ENCODE measurements around the gene CXCR2.
A peak's percentile ranks its signal among the peaks of the same experiment; 100 is the strongest.

Gene CXCR2

DNA sequence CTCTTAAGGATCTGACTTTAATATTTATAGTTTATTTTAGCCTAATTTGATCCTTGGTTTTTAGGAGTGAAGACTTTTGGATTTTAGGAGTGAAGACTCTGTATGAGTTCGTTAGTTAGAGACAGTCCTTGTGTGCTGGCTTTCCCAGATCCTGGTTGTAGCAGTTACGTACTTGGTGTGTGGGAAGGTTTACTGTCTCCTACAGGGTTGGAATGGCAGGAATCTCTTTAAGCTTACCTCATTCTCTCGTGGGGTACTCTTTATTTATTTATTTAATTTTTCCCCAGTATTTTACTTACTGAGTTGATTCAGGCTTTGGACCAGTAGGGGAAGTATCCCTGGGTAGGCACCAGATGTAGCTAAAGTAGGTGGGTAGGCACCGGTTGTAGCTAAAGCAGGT lies 1.8 kb upstream of the CXCR2 start:
- DNase-seq (ENCODE audit: low read depth, low spot score), result peak; percentile 6

DNA sequence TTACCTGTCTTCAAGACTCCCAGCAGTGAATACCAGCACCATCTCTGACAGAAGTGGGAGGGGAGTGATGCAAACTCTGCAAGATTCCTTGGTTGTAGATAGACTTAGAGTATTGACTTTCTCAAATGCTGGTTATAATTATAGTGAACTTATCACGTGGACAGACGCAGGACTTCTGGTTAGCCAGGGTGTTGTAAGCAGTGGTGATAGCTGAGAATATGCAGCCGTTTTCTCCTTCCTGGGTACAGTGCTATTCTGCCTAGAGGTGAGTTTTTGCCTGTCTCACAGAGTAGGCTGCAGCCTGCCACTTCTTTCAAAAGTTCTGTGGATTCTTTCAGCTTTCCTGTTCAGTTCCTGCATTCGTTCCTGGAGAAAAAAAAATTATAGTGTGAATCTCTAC lies 733 bp upstream of the CXCR2 start:
- H3K4me1 ChIP-seq (ENCODE audit: insufficient read depth, insufficient read length), result no peaks in the 10 kb centered on the region
- H3K36me3 ChIP-seq (ENCODE audit: insufficient read depth, insufficient read length, low read length), result no peaks in the 10 kb centered on the region
- H3K4me3 ChIP-seq (ENCODE audit: insufficient read length, low read depth), result no peak overlapping the region
- H3K9ac ChIP-seq (ENCODE audit: insufficient read length, low read depth), result no peak overlapping the region
- no peaks in the 10 kb centered on the region for H3K27me3 ChIP-seq (ENCODE audit: insufficient read depth, insufficient read length)
- no peak for DNase-seq (ENCODE audit: low read depth, low spot score)
- TF ChIP-seq SUZ12 (IDR thresholded peaks at IDR 0.05; ENCODE audit: extremely low read depth, insufficient read depth, insufficient read length) (no peak), ZNF274 (IDR thresholded peaks at IDR 0.05; ENCODE audit: low read depth, low read length) (no peak), YY1 (IDR thresholded peaks at IDR 0.05; ENCODE audit: insufficient read depth, insufficient read length) (no peak)
- peaks cover 11% of the 10 kb centered on the region for H3K9me3 ChIP-seq (ENCODE audit: insufficient read depth, low read length)

More for the DNA sequence above, 1.8 kb upstream of the CXCR2 start:
- Histone ChIP-seq H3K27me3 (ENCODE audit: insufficient read depth, insufficient read length) (no peaks in the 10 kb centered on the region), H3K9ac (ENCODE audit: insufficient read length, low read depth) (no peak overlapping the region), H3K4me3 (ENCODE audit: insufficient read length, low read depth) (no peak overlapping the region), H3K4me1 (ENCODE audit: insufficient read depth, insufficient read length) (no peaks in the 10 kb centered on the region), H3K36me3 (ENCODE audit: insufficient read depth, insufficient read length, low read length) (no peaks in the 10 kb centered on the region), H3K9me3 (ENCODE audit: insufficient read depth, low read length) (peaks cover 11% of the 10 kb centered on the region)
- TF ChIP-seq SUZ12 (IDR thresholded peaks at IDR 0.05; ENCODE audit: extremely low read depth, insufficient read depth, insufficient read length), result no peak
- no peak for TF ChIP-seq ZNF274 (IDR thresholded peaks at IDR 0.05; ENCODE audit: low read depth, low read length)
- no peak for TF ChIP-seq YY1 (IDR thresholded peaks at IDR 0.05; ENCODE audit: insufficient read depth, insufficient read length)

DNA sequence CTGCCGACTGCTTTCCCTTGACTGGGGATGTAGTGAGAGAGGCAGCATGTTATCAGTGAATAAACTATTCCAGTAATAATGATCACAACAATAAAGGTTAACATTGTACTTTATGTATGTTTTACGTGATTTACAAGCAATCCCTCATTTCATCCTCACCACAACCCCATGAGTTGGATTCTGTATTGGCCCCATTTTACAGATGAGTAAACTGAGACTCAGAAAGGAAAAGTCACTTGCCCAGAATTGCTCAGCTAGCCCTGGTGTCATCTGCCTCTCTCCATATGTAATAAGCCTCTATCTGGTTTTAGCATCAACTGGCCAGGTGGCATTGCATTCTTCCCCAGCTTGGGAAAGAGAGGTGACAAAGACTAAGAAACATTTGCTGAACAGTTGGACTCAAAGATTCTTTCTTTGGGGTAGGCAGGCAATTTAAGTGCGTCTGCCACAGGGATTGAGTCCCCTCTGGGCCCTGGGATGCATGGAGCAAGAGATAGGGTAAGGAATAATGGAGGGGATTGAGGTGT lies 2.2 kb downstream of the CXCR2 start:
- Histone ChIP-seq H3K27me3 (ENCODE audit: insufficient read depth, insufficient read length) (no peaks in the 10 kb centered on the region), H3K36me3 (ENCODE audit: insufficient read depth, insufficient read length, low read length) (no peaks in the 10 kb centered on the region), H3K9ac (ENCODE audit: insufficient read length, low read depth) (no peak overlapping the region), H3K9me3 (ENCODE audit: insufficient read depth, low read length) (no peaks in the 10 kb centered on the region), H3K4me1 (ENCODE audit: insufficient read depth, insufficient read length) (peaks cover 2% of the 10 kb centered on the region), H3K4me3 (ENCODE audit: insufficient read length, low read depth) (no peak overlapping the region)
- no peak for TF ChIP-seq SUZ12 (IDR thresholded peaks at IDR 0.05; ENCODE audit: extremely low read depth, insufficient read depth, insufficient read length)
- no peak for TF ChIP-seq YY1 (IDR thresholded peaks at IDR 0.05; ENCODE audit: insufficient read depth, insufficient read length)
- no peak for TF ChIP-seq ZNF274 (IDR thresholded peaks at IDR 0.05; ENCODE audit: low read depth, low read length)
- DNase-seq (ENCODE audit: low read depth, low spot score), result no peak

DNA sequence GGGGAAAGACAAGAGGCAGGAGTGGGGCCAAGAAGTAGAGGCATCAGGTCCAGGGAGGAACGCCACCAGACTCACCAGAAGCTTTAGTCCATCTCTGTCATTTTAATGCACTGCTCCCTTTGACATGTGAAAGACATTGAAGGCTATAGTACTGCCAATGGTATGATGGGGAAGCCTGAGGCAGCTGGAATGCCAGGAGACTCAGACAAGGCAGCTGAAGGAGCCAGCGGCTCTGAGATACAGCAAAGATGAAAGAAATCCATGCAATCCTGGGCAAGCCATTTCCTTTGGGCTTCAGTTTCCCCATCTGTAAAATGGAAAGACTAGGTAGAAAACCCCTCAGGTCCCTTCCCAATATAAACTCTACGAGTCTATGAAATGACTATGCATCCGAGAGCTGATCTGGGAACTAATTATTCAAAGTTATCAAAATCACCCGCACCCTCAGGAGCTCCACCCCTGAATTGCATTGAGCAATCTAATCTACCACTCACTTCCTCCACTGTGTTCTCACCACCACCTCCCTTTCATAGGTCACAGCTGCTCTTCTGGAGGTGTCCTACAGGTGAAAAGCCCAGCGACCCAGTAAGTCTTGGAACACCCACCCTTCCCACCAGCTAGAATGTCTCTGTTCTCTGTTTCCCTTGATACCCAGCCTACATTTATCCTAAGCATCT lies 3.1 kb downstream of the CXCR2 start:
- Histone ChIP-seq H3K4me1 (ENCODE audit: insufficient read depth, insufficient read length) (peaks cover 2% of the 10 kb centered on the region), H3K9ac (ENCODE audit: insufficient read length, low read depth) (no peak overlapping the region), H3K27me3 (ENCODE audit: insufficient read depth, insufficient read length) (no peaks in the 10 kb centered on the region), H3K4me3 (ENCODE audit: insufficient read length, low read depth) (no peak overlapping the region), H3K36me3 (ENCODE audit: insufficient read depth, insufficient read length, low read length) (no peaks in the 10 kb centered on the region), H3K9me3 (ENCODE audit: insufficient read depth, low read length) (no peaks in the 10 kb centered on the region)
- no peak for DNase-seq (ENCODE audit: low read depth, low spot score)
- TF ChIP-seq SUZ12 (IDR thresholded peaks at IDR 0.05; ENCODE audit: extremely low read depth, insufficient read depth, insufficient read length), result no peak
- no peak for TF ChIP-seq ZNF274 (IDR thresholded peaks at IDR 0.05; ENCODE audit: low read depth, low read length)
- no peak for TF ChIP-seq YY1 (IDR thresholded peaks at IDR 0.05; ENCODE audit: insufficient read depth, insufficient read length)

DNA sequence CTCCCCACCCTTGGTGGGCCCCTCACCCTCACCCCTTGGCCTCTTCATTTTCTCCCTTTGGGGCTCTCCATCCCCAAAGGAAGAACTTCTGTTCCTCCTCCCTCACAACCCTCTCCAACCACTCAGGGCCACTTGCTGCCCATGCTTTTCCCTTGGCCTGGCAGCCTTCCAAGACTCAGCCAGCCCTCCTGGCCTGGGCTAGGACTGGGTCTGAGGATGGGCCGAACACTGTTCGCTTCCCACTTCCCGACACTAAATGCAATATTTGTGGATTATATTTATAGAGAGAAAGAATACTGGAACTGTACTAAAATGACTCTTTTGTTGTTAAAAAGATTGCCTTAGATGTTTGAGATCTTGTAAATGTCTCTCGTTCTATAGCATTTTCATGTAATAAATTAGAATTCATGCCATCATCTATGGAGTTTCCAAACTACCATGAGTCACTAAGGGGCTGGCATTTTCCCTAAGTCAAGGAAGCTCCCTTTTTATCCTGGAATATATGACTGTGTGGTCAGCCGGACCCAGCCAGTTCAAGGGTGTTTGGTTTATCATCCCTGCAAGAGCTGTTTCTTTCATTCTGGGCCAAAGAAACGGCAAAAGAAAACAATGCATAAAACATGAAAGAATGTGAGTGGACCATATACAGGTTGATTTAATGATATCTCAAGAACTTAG lies 3.8 kb downstream of the CXCR2 start:
- Histone ChIP-seq H3K4me3 (ENCODE audit: insufficient read length, low read depth) (no peak overlapping the region), H3K36me3 (ENCODE audit: insufficient read depth, insufficient read length, low read length) (no peaks in the 10 kb centered on the region), H3K4me1 (ENCODE audit: insufficient read depth, insufficient read length) (peaks cover 2% of the 10 kb centered on the region), H3K9ac (ENCODE audit: insufficient read length, low read depth) (no peak overlapping the region), H3K9me3 (ENCODE audit: insufficient read depth, low read length) (no peaks in the 10 kb centered on the region), H3K27me3 (ENCODE audit: insufficient read depth, insufficient read length) (no peaks in the 10 kb centered on the region)
- DNase-seq (ENCODE audit: low read depth, low spot score), result no peak
- TF ChIP-seq YY1 (IDR thresholded peaks at IDR 0.05; ENCODE audit: insufficient read depth, insufficient read length) (no peak), SUZ12 (IDR thresholded peaks at IDR 0.05; ENCODE audit: extremely low read depth, insufficient read depth, insufficient read length) (no peak), ZNF274 (IDR thresholded peaks at IDR 0.05; ENCODE audit: low read depth, low read length) (no peak)

DNA sequence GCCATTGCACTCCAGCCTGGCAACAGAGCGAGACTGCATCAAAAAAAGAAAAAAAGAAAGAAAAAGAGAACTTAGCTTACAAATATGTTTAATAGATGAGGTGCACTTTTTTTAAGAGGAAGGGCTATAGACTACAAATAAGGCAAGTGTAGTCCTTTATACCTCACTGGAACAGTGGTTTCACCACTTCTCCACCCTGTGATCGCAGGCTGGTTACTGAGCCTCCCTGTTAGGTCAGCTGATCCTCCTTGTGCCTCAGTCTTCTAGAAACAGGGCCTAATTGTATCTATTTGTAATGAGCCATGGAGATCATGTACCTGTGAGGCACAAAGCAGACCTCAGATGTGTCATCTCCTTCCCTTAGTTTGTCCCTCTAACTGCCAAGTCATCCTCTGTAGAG lies 4.5 kb downstream of the CXCR2 start:
- Histone ChIP-seq H3K9ac (ENCODE audit: insufficient read length, low read depth) (no peak overlapping the region), H3K4me1 (ENCODE audit: insufficient read depth, insufficient read length) (peaks cover 2% of the 10 kb centered on the region), H3K27me3 (ENCODE audit: insufficient read depth, insufficient read length) (no peaks in the 10 kb centered on the region), H3K4me3 (ENCODE audit: insufficient read length, low read depth) (no peak overlapping the region), H3K36me3 (ENCODE audit: insufficient read depth, insufficient read length, low read length) (no peaks in the 10 kb centered on the region), H3K9me3 (ENCODE audit: insufficient read depth, low read length) (no peaks in the 10 kb centered on the region)
- DNase-seq (ENCODE audit: low read depth, low spot score), result no peak
- no peak for TF ChIP-seq SUZ12 (IDR thresholded peaks at IDR 0.05; ENCODE audit: extremely low read depth, insufficient read depth, insufficient read length)
- TF ChIP-seq ZNF274 (IDR thresholded peaks at IDR 0.05; ENCODE audit: low read depth, low read length), result no peak
- no peak for TF ChIP-seq YY1 (IDR thresholded peaks at IDR 0.05; ENCODE audit: insufficient read depth, insufficient read length)

DNA sequence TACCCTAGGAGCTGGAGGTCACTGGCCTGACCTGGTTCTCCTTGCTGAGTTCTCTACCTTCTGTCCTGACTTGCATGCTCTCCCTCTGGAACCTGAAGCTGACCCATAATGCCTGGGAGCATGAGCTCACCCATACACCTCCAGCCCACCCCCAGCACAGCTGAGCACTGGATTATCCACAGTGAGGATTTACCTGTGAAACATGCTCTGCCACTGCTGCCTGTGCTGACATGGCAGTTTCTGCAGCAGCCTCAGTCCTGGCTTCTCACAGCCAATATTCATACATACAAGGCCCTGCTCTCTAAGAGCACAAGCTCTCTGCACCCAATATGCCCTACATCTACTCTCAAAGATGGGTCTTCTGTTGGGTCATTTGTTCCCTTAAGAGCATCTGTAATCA lies 5.0 kb downstream of the CXCR2 start:
- H3K9me3 ChIP-seq (ENCODE audit: insufficient read depth, low read length), result no peaks in the 10 kb centered on the region
- TF ChIP-seq SUZ12 (IDR thresholded peaks at IDR 0.05; ENCODE audit: extremely low read depth, insufficient read depth, insufficient read length) (no peak), YY1 (IDR thresholded peaks at IDR 0.05; ENCODE audit: insufficient read depth, insufficient read length) (no peak), ZNF274 (IDR thresholded peaks at IDR 0.05; ENCODE audit: low read depth, low read length) (no peak)

More for the DNA sequence above, 5.0 kb downstream of the CXCR2 start:
- peaks cover 2% of the 10 kb centered on the region for H3K4me1 ChIP-seq (ENCODE audit: insufficient read depth, insufficient read length)
- no peak overlapping the region for H3K4me3 ChIP-seq (ENCODE audit: insufficient read length, low read depth)
- H3K27me3 ChIP-seq (ENCODE audit: insufficient read depth, insufficient read length), result no peaks in the 10 kb centered on the region
- DNase-seq (ENCODE audit: low read depth, low spot score), result no peak
- H3K9ac ChIP-seq (ENCODE audit: insufficient read length, low read depth), result no peak overlapping the region
- no peaks in the 10 kb centered on the region for H3K36me3 ChIP-seq (ENCODE audit: insufficient read depth, insufficient read length, low read length)

Measured in NT2/D1 (cell line).